ENCODE results near the gene IFT122. TPM values are rescaled to one million over a fixed set of nuclear protein-coding genes. Genes with fewer than 3 reads are reported as not detected.

Gene IFT122
- total RNA-seq, 1 donor from 2014 or later: 13.7 TPM

Other genes starting within 250 kb of the IFT122 start
- gene COPG1, start 190.6 kb upstream of the IFT122 start, total RNA-seq: 142 and 164 TPM in 2 replicates
- gene HMCES, start 161.4 kb upstream of the IFT122 start, total RNA-seq: 58.3 and 62.6 TPM in 2 replicates
- 0.40 and 0.63 TPM in 2 replicates for gene EFCAB12, start 11.6 kb upstream of the IFT122 start, total RNA-seq
- 40.8 and 50.7 TPM in 2 replicates for gene MBD4, start 276 bp upstream of the IFT122 start, total RNA-seq
- gene RHO, start 88.4 kb downstream of the IFT122 start, total RNA-seq: not detected in 2 replicates
- gene H1-8, start 103.0 kb downstream of the IFT122 start, total RNA-seq: not detected in 2 replicates
- 1.6 and 1.7 TPM in 2 replicates for gene PLXND1, start 166.5 kb downstream of the IFT122 start, total RNA-seq